Smooth muscle cell (in vitro differentiated cells): Measurements from ENCODE around the gene KLHL36. TPM values are rescaled to one million over a fixed set of nuclear protein-coding genes. Genes with fewer than 3 reads are reported as not detected.
A peak's percentile ranks its signal among the peaks of the same experiment; 100 is the strongest.

Experiments
- DNase-seq: peaks from one replicate; lab custom pipeline; 2025; ENCODE audit not compliant: unreplicated experiment; lab: John Stamatoyannopoulos, UW
- H2AFZ ChIP-seq: fragments of 200-600 bp; sonication (generic); 2 replicates; pipeline ENCODE4 v1.6.0; 2016; ENCODE audit warnings: antibody characterized with exemption, low read depth, mild to moderate bottlenecking
- H3F3A ChIP-seq: fragments of 200-600 bp; sonication (generic); 2 replicates; pipeline ENCODE4 v1.6.0; 2017; ENCODE audit warnings: antibody characterized with exemption, low read depth
- H3K27ac ChIP-seq: fragments of 200-600 bp; sonication (generic); 2 replicates; pipeline ENCODE4 v1.5.1; 2016; ENCODE audit warnings: low read depth, mild to moderate bottlenecking
- H3K27me3 ChIP-seq: fragments of 200-600 bp; sonication (generic); 2 replicates; pipeline ENCODE4 v1.6.1; 2016; ENCODE audit warnings: low read depth, mild to moderate bottlenecking
- H3K36me3 ChIP-seq: fragments of 200-600 bp; sonication (generic); 2 replicates; pipeline ENCODE4 v1.5.1; 2016; ENCODE audit warnings: low read depth
- H3K4me1 ChIP-seq: fragments of 200-600 bp; sonication (generic); 2 replicates; pipeline ENCODE4 v1.5.1; 2016; ENCODE audit warnings: low read depth
- H3K4me2 ChIP-seq: fragments of 200-600 bp; sonication (generic); 2 replicates; pipeline ENCODE4 v1.6.0; 2016; ENCODE audit warnings: mild to moderate bottlenecking
- H3K4me3 ChIP-seq: fragments of 200-600 bp; sonication (generic); 2 replicates; pipeline ENCODE4 v1.5.1; 2016; ENCODE audit warnings: mild to moderate bottlenecking
- H3K79me2 ChIP-seq: fragments of 200-600 bp; sonication (generic); 2 replicates; pipeline ENCODE4 v1.6.0; 2016; ENCODE audit warnings: low read depth, mild to moderate bottlenecking
- H3K9ac ChIP-seq: fragments of 200-600 bp; sonication (generic); 2 replicates; pipeline ENCODE4 v1.6.0; 2016; ENCODE audit warnings: low read depth
- H3K9me3 ChIP-seq: fragments of 200-600 bp; sonication (generic); replicated peaks from 2 replicates; pipeline ENCODE4 v1.5.1; 2016; ENCODE audit warnings: low read depth
- H4K20me1 ChIP-seq: fragments of 200-600 bp; sonication (generic); 2 replicates; pipeline ENCODE4 v1.6.0; 2016; ENCODE audit warnings: low read depth
- CTCF ChIP-seq: fragments of 200-600 bp; sonication (generic); IDR thresholded peaks from 2 replicates; pipeline ENCODE4 v1.5.1; 2017; ENCODE audit warnings: borderline replicate concordance, mild to moderate bottlenecking, antibody characterized with exemption; ENCODE audit not compliant: insufficient read depth, poor library complexity, severe bottlenecking
- WGBS: methylation state at CpG from one replicate; pipeline ENCODE4 v1.1.7; 2016; ENCODE audit warnings: low lambda C conversion rate; 5-methylcytosine and 5-hydroxymethylcytosine counted together
- polyA plus RNA-seq: library from polyadenylated mRNA; unstranded; fragments of >200 nt; fragmentation: Nextera tagmentation; extraction: Ambion mirVana; gene quantifications from 2 replicates; pipeline ENCODE4 v1.2.1, GENCODE V29; 2016
- total RNA-seq: library from RNA; depleted of rRNA; stranded (reverse); fragments of >200 nt; gene quantifications from 2 replicates; pipeline ENCODE4 v1.2.3, GENCODE V29; 2014

The KLHL36 gene
- total and polyA plus RNA-seq, 2 experiments from 2014 or later, result 18.0 to 35.4 TPM

GRCh38 chr16:84648595-84649510, 542 bp downstream of the KLHL36 start:
- no peaks in the 10 kb centered on the region for H3K36me3 ChIP-seq
- no peaks in the 10 kb centered on the region for H3K9me3 ChIP-seq
- peak overlapping the region; percentile 41 for H3K9ac ChIP-seq
- WGBS, result 9% methylated on average over 42 of the region's 96 CpGs
- H4K20me1 ChIP-seq, result peaks cover 7% of the 10 kb centered on the region
- peaks cover 5% of the 10 kb centered on the region for H3F3A ChIP-seq
- DNase-seq, result no peak
- H2AFZ ChIP-seq, result no peak overlapping the region
- no peaks in the 10 kb centered on the region for H3K27me3 ChIP-seq
- no peaks in the 10 kb centered on the region for H3K4me1 ChIP-seq
- peak overlapping the region; percentile 88 for H3K4me2 ChIP-seq
- peak overlapping the region; percentile 76 for H3K4me3 ChIP-seq
- no peaks in the 10 kb centered on the region for H3K79me2 ChIP-seq
- no peak for TF ChIP-seq CTCF
- no peak overlapping the region for H3K27ac ChIP-seq

GRCh38 chr16:84649511-84649861, 1.2 kb downstream of the KLHL36 start:
- Histone ChIP-seq H3K36me3 (no peaks in the 10 kb centered on the region), H2AFZ (no peak overlapping the region), H3K4me3 (peak overlapping the region; percentile 76), H3K4me2 (peak overlapping the region; percentile 88), H3K79me2 (no peaks in the 10 kb centered on the region), H3F3A (peaks cover 5% of the 10 kb centered on the region), H3K27ac (no peak overlapping the region), H3K9ac (peak overlapping the region; percentile 41), H4K20me1 (peaks cover 13% of the 10 kb centered on the region), H3K27me3 (no peaks in the 10 kb centered on the region), H3K4me1 (no peaks in the 10 kb centered on the region), H3K9me3 (no peaks in the 10 kb centered on the region)
- DNase-seq, result no peak
- WGBS, result 68% methylated on average over 11 of the region's 11 CpGs
- no peak for TF ChIP-seq CTCF

- Histone ChIP-seq H3K4me2 (peak overlapping the region; percentile 58), H3K79me2 (peaks cover 3% of the 10 kb centered on the region), H3K4me3 (no peak overlapping the region), H3K9ac (no peak overlapping the region), H3K27me3 (no peaks in the 10 kb centered on the region), H3F3A (peaks cover 5% of the 10 kb centered on the region), H4K20me1 (peaks cover 22% of the 10 kb centered on the region), H3K4me1 (no peaks in the 10 kb centered on the region), H3K36me3 (no peaks in the 10 kb centered on the region), H3K27ac (peak overlapping the region; percentile 70), H3K9me3 (no peaks in the 10 kb centered on the region), H2AFZ (no peak overlapping the region)
- DNase-seq, result no peak
- TF ChIP-seq CTCF, result no peak
- WGBS, result 63% methylated on average over 20 of the region's 20 CpGs
Measured at GRCh38 chr16:84650062-84650991, 2.0 kb downstream of the KLHL36 start.
